GM12878 (cell line): ENCODE data around the gene ASB10.

Source experiments
- CEBPB ChIP-seq, 2 experiments: fragments of 150-350 bp in 1 of 2; IDR thresholded peaks; 2 replicates each; pipeline ENCODE4 v1.6.1; 2012 to 2014; ENCODE audit warnings: low read depth in 2 of 2, low read length in 2 of 2, borderline replicate concordance in 1 of 2, inconsistent platforms in 1 of 2
- MTA3 ChIP-seq: IDR thresholded peaks from 2 replicates; pipeline ENCODE4 v1.6.1; 2012; ENCODE audit warnings: low read length, inconsistent platforms, borderline replicate concordance
- TF ChIP-seq, protein P1 (sequence below): IDR thresholded peaks from 2 replicates; pipeline ENCODE4 v1.6.1; 2011; ENCODE audit warnings: low read depth, low read length, improper control_type of control experiment, borderline replicate concordance
- TF ChIP-seq, protein P2 (sequence below), 3 experiments: IDR thresholded peaks in 2 of 3; conservative IDR thresholded peaks in 1 of 3; 2 replicates each; pipeline ENCODE4 v1.5.1; 2011; ENCODE audit warnings: low read depth in 3 of 3, low read length in 3 of 3, mild to moderate bottlenecking in 3 of 3, control low read depth in 2 of 3, moderate library complexity in 2 of 3, inconsistent platforms in 1 of 3, mixed read lengths in 1 of 3; ENCODE audit not compliant: control insufficient read depth in 2 of 3, insufficient read depth in 1 of 3; ENCODE audit errors: extremely low read depth in 1 of 3
- TF ChIP-seq, protein P3 (sequence below): fragments of 450-650 bp; IDR thresholded peaks from 2 replicates; pipeline ENCODE4 v1.6.1; 2014; ENCODE audit warnings: mild to moderate bottlenecking
- TF ChIP-seq, protein P4 (sequence below): fragments of 450-650 bp; IDR thresholded peaks from 2 replicates; pipeline ENCODE4 v1.6.1; 2017; ENCODE audit warnings: borderline replicate concordance

DNA sequence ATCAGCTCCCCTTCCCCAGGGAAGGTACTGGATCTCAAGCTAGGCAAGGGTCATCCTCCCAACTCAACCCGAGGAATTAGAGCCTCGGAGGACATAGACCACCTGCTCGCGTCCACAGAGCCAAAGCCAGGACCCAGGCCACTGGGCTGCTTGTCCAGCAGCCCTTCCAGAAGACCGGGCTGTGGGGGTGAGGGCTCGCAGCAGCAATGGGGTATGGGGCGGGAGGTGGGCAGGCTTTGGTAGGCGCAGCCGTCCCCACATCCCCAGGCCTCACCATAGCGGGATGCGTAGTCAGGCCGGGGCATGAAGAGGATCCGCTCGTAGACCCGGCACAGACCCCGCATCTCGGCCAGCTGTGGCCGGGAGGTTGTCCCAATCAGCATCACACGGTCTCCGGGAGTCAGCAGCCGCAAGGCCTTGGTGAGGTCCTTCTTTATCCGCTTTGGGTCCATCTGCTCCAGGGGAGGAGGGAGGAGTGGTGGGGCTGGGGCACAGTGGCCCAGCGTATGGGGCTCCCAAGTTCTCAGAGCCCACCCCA is 5.0 kb upstream of the ASB10 start:
- TF ChIP-seq, protein P1, sequence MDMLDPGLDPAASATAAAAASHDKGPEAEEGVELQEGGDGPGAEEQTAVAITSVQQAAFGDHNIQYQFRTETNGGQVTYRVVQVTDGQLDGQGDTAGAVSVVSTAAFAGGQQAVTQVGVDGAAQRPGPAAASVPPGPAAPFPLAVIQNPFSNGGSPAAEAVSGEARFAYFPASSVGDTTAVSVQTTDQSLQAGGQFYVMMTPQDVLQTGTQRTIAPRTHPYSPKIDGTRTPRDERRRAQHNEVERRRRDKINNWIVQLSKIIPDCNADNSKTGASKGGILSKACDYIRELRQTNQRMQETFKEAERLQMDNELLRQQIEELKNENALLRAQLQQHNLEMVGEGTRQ = no peak
- TF ChIP-seq MTA3 = no peak
- TF ChIP-seq, protein P2, sequence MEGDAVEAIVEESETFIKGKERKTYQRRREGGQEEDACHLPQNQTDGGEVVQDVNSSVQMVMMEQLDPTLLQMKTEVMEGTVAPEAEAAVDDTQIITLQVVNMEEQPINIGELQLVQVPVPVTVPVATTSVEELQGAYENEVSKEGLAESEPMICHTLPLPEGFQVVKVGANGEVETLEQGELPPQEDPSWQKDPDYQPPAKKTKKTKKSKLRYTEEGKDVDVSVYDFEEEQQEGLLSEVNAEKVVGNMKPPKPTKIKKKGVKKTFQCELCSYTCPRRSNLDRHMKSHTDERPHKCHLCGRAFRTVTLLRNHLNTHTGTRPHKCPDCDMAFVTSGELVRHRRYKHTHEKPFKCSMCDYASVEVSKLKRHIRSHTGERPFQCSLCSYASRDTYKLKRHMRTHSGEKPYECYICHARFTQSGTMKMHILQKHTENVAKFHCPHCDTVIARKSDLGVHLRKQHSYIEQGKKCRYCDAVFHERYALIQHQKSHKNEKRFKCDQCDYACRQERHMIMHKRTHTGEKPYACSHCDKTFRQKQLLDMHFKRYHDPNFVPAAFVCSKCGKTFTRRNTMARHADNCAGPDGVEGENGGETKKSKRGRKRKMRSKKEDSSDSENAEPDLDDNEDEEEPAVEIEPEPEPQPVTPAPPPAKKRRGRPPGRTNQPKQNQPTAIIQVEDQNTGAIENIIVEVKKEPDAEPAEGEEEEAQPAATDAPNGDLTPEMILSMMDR (IDR thresholded peaks at IDR 0.05 in 2 of 3, conservative IDR thresholded peaks at IDR 0.05 in 1 of 3; ENCODE audit: control insufficient read depth in 2 of 3, extremely low read depth in 1 of 3, insufficient read depth in 1 of 3, low read depth in 3 of 3, low read length in 3 of 3) = no peak
- TF ChIP-seq, protein P3, sequence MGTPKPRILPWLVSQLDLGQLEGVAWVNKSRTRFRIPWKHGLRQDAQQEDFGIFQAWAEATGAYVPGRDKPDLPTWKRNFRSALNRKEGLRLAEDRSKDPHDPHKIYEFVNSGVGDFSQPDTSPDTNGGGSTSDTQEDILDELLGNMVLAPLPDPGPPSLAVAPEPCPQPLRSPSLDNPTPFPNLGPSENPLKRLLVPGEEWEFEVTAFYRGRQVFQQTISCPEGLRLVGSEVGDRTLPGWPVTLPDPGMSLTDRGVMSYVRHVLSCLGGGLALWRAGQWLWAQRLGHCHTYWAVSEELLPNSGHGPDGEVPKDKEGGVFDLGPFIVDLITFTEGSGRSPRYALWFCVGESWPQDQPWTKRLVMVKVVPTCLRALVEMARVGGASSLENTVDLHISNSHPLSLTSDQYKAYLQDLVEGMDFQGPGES = no peak
- TF ChIP-seq, protein P4, sequence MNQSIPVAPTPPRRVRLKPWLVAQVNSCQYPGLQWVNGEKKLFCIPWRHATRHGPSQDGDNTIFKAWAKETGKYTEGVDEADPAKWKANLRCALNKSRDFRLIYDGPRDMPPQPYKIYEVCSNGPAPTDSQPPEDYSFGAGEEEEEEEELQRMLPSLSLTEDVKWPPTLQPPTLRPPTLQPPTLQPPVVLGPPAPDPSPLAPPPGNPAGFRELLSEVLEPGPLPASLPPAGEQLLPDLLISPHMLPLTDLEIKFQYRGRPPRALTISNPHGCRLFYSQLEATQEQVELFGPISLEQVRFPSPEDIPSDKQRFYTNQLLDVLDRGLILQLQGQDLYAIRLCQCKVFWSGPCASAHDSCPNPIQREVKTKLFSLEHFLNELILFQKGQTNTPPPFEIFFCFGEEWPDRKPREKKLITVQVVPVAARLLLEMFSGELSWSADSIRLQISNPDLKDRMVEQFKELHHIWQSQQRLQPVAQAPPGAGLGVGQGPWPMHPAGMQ = no peak
- no peak for TF ChIP-seq CEBPB (IDR thresholded peaks at IDR 0.05; ENCODE audit: borderline replicate concordance in 1 of 2, low read depth in 2 of 2, low read length in 2 of 2)
